ENCODE data around the gene PAQR9. TPM values are rescaled to one million over a fixed set of nuclear protein-coding genes. Genes with fewer than 3 reads are reported as not detected.

The PAQR9 gene, protein sequence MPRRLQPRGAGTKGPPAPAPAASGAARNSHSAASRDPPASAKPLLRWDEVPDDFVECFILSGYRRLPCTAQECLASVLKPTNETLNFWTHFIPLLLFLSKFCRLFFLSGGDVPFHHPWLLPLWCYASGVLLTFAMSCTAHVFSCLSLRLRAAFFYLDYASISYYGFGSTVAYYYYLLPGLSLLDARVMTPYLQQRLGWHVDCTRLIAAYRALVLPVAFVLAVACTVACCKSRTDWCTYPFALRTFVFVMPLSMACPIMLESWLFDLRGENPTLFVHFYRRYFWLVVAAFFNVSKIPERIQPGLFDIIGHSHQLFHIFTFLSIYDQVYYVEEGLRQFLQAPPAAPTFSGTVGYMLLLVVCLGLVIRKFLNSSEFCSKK
- not detected for total RNA-seq
- not detected for total RNA-seq (2013)
- total RNA-seq: 0 to 0.28 (median 0) reads per million in 29 experiments

DNA sequence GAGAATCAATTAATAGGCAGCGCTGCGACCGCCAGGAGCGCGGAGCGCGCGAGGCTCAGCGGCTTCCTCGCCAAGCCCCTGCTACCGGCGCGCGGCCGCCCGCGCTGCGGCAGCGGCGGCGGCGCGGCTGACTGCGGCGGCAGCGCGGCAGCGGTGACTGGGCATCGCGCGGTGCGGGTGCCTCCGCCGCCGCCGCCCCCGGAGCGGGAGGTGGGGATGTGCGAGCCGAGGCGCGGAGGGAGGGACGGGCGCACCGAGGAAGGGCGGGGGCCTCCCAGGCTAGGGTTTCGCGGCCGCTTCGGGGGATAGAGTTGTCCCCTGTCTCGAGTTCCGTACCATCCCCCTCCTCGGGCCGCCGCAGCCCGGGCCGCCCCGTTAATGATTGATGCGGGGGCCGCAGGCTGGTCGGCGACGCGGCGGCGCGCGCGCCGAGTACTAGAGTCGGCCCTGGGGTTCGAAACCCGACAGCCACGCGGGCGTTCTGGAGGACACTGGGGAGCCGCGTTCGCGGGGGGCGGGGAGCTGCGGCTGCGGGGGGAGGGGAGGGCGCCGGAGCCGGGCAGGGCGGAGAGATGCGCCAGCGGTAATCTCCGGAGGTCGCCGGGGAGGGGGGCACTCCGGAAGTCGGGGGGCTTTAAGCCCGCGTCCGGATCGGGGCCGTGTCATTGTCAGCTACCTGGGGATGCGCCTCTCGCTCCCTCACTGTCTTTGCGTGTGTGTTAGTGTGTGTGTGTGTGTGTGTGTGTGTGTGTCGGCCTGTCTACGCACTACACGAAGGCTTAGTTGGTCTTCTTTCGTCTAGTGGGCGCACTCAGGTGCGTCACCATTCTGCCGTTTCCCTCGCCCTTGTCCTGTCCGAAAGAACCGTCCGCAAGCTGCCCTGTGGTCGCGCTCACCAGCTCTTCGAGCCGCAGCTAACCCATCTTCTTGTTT lies at the start of gene PAQR9:
TSS of gene PAQR9 (minus strand) at position 159 of the 933 bp plus-strand sequence. CDS start 338 bp downstream, outside the sequence.
- Histone ChIP-seq H3K4me3 (ENCODE audit: control insufficient read depth in 1 of 2, extremely low read depth in 1 of 2, low read length in 1 of 2) (peak within 1 kb of the TSS in 1 of 2 donors; percentile 58), H3K27me3 (replicated peaks in 1 of 2; ENCODE audit: control insufficient read depth in 2 of 2, extremely low read depth in 1 of 2, insufficient read depth in 2 of 2, low read length in 1 of 2) (peaks cover 16 to 31% of the 10 kb centered on the region in 2 experiments), H3K9me3 (no peaks in the 10 kb centered on the region), H3K4me1 (ENCODE audit: control insufficient read depth in 1 of 2, extremely low read depth in 1 of 2, insufficient read depth in 2 of 2, low read length in 2 of 2) (peaks cover 0 to 8% of the 10 kb centered on the region in 2 experiments), H3K36me3 (ENCODE audit: control insufficient read depth in 2 of 2, extremely low read depth in 1 of 2, insufficient read depth in 1 of 2, low read length in 1 of 2) (no peaks in the 10 kb centered on the region), H3K27ac (ENCODE audit: low read length) (no peak within 1 kb of the TSS)
- ATAC-seq (replicated peaks in 1 of 4) (peak in 3 of 4 experiments; percentile 23 to 53 (median 44)), DNase-seq (peak in 1 of 35 experiments; percentile 8)
- Mint-ChIP-seq H3K4me3 (peak within 1 kb of the TSS; percentile 72 to 81 (median 75)), H3K4me1 (peaks cover 11 to 16% (median 14%) of the 10 kb centered on the region in 3 donors), H3K9me3 (no peaks in the 10 kb centered on the region), H3K36me3 (no peaks in the 10 kb centered on the region), H3K27ac (no peak within 1 kb of the TSS), H3K27me3 (peaks cover 43 to 57% of the 10 kb centered on the region in 2 donors)
- POLR2A ChIA-PET: no interaction called here
- WGBS (ENCODE audit: insufficient coverage): 1% methylated on average over 85 of the region's 117 CpGs
- CTCF ChIA-PET: no interaction called here

DNA sequence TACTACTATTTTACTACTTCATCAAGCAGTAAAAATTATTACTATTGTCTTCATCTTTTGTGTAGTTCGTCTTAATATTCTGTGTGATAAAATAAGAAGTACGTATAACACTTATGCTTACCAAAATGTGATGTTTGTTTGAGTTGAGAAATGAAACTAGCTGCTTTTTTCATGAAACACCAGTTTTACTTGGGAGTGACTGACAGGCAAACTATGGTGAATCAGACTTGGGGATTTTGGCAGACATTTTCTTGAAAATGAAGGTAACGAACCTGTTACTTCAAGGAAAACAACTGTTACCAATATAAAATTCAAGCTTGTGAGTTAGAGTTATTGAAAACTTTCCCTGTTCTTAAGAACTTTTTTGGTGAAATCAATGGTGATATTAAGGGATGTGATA lies 48.2 kb upstream of the PAQR9 start:
- WGBS (ENCODE audit: insufficient coverage): 80% methylated on average over 1 of the region's 3 CpGs
- ATAC-seq (replicated peaks in 1 of 4) (no peak), DNase-seq (no peak)
- Mint-ChIP-seq H3K36me3 (peaks cover 22% of the 10 kb centered on the region), H3K27me3 (no peaks in the 10 kb centered on the region), H3K27ac (no peak overlapping the region), H3K4me1 (peaks cover 57 to 58% (median 58%) of the 10 kb centered on the region in 3 donors), H3K9me3 (no peaks in the 10 kb centered on the region), H3K4me3 (no peak overlapping the region)
- Histone ChIP-seq H3K9me3 (no peaks in the 10 kb centered on the region), H3K4me1 (ENCODE audit: control insufficient read depth in 1 of 2, extremely low read depth in 1 of 2, insufficient read depth in 2 of 2, low read length in 2 of 2) (peaks cover 0 to 5% of the 10 kb centered on the region in 2 experiments), H3K36me3 (ENCODE audit: control insufficient read depth in 2 of 2, extremely low read depth in 1 of 2, insufficient read depth in 1 of 2, low read length in 1 of 2) (peaks cover 0 to 12% of the 10 kb centered on the region in 2 donors), H3K27ac (ENCODE audit: low read length) (no peak overlapping the region), H3K27me3 (replicated peaks in 1 of 2; ENCODE audit: control insufficient read depth in 2 of 2, extremely low read depth in 1 of 2, insufficient read depth in 2 of 2, low read length in 1 of 2) (no peaks in the 10 kb centered on the region), H3K4me3 (ENCODE audit: control insufficient read depth in 1 of 2, extremely low read depth in 1 of 2, low read length in 1 of 2) (no peak overlapping the region)
- ChIA-PET CTCF (interaction anchor here (0.9 to 5.7 kb wide), 2 partner anchors 9 to 420 kb away, joined by 6 to 26 read pairs; partner anchors contain the start of gene U2SURP (in 1 of the 2)), POLR2A (interaction anchor here (0.6 to 4.0 kb wide), 3 partner anchors 10 to 118 kb away, joined by 3 to 19 read pairs (median 5); partner anchors contain the start of gene U2SURP (in 1 of the 2))

DNA sequence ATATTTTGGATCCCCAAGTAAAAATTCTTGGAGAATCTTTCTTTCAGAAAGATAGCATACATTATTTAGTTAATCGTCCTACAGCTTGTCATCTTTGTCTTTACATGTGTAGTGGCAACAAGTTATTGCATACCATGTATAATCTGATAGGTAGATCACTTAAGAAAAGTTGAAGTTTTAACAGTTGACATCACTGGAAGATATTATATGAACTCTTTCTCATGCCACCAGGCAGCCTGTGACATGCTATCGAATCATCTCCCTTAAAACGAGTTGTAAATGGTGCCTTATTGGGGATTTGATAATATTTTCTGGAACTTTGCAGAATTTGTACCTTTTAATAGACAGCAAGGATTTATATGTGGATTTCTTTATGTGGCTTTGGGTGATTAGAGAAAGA lies 46.5 kb upstream of the PAQR9 start:
- no peaks in the 10 kb centered on the region for H3K9me3 ChIP-seq
- DNase-seq (no peak), ATAC-seq (replicated peaks in 1 of 4) (no peak)
- peaks cover 0 to 6% of the 10 kb centered on the region in 2 donors for H3K36me3 ChIP-seq (ENCODE audit: control insufficient read depth in 2 of 2, extremely low read depth in 1 of 2, insufficient read depth in 1 of 2, low read length in 1 of 2)
- no peaks in the 10 kb centered on the region for H3K27me3 ChIP-seq (replicated peaks in 1 of 2; ENCODE audit: control insufficient read depth in 2 of 2, extremely low read depth in 1 of 2, insufficient read depth in 2 of 2, low read length in 1 of 2)
- no peak overlapping the region for H3K4me3 Mint-ChIP-seq
- H3K4me1 ChIP-seq (ENCODE audit: control insufficient read depth in 1 of 2, extremely low read depth in 1 of 2, insufficient read depth in 2 of 2, low read length in 2 of 2): peaks cover 8 to 9% of the 10 kb centered on the region in 2 experiments
- H3K27ac ChIP-seq (ENCODE audit: low read length): no peak overlapping the region
- H3K27ac Mint-ChIP-seq: no peak overlapping the region
- H3K9me3 Mint-ChIP-seq: no peaks in the 10 kb centered on the region
- H3K4me3 ChIP-seq (ENCODE audit: control insufficient read depth in 1 of 2, extremely low read depth in 1 of 2, low read length in 1 of 2): no peak overlapping the region
- WGBS (ENCODE audit: insufficient coverage): 100% methylated on average over 1 of the region's 3 CpGs
- ChIA-PET CTCF (interaction anchor here in 1 of 2 donors (1.1 kb wide), 1 partner anchor 8 kb away, joined by 4 read pairs; the partner anchor contains the start of gene U2SURP), POLR2A (interaction anchor here (0.5 to 1.0 kb wide), 3 partner anchors 9 to 634 kb away, joined by 3 to 5 read pairs (median 3); partner anchors contain the start of gene U2SURP (in 2 of the 2))
- H3K4me1 Mint-ChIP-seq: peaks cover 73 to 75% (median 73%) of the 10 kb centered on the region in 3 donors
- peaks cover 17% of the 10 kb centered on the region for H3K36me3 Mint-ChIP-seq
- H3K27me3 Mint-ChIP-seq: no peaks in the 10 kb centered on the region

DNA sequence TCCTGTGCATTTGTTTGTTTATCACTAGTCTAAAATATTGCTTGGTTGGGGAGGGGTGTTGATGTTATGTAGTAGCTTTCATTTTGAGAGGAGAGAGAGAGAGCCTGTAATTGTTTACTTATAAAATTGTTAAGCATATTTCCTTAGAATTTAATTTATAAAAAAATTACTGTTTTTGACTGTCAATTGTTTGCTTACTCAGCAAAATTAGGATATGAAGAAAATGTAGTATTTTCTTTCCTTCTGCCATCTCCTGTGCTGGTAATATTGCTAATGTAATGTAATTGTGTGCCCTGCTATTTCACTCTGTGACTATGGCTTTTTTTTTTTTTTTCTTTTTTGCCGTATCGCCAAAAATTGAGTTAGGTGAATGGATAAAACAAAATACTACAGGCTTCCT lies 41.3 kb upstream of the PAQR9 start:
- peaks cover 31 to 32% of the 10 kb centered on the region in 2 experiments for H3K4me1 ChIP-seq (ENCODE audit: control insufficient read depth in 1 of 2, extremely low read depth in 1 of 2, insufficient read depth in 2 of 2, low read length in 2 of 2)
- POLR2A ChIA-PET: interaction anchor here in 1 of 2 donors (0.6 kb wide), 1 partner anchor 286 kb away, joined by 4 read pairs; no protein-coding TSS in a partner anchor
- H3K27ac Mint-ChIP-seq: no peak overlapping the region

DNA sequence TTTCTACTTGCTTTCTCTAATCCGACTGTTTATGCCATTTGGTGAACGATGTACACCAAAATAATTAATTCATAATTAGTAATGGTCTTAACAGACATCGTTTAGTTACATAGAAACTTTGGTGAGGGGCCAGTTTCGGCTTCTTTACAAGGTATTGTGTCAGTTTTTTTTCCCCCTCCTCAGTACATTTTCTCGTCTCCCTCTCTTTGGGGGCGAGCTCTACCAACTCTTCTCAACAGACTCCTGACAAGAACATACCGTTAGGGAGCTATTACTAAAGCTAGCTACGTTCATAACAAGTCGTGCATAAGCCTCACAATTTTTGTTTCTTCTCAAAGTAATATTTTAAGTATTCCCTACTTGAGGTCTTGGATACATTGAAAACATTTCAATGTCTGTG lies 39.3 kb upstream of the PAQR9 start:
- Histone ChIP-seq H3K36me3 (ENCODE audit: control insufficient read depth in 2 of 2, extremely low read depth in 1 of 2, insufficient read depth in 1 of 2, low read length in 1 of 2) (no peaks in the 10 kb centered on the region), H3K9me3 (no peaks in the 10 kb centered on the region), H3K27ac (ENCODE audit: low read length) (no peak overlapping the region), H3K27me3 (replicated peaks in 1 of 2; ENCODE audit: control insufficient read depth in 2 of 2, extremely low read depth in 1 of 2, insufficient read depth in 2 of 2, low read length in 1 of 2) (peaks cover 0 to 3% of the 10 kb centered on the region in 2 experiments), H3K4me1 (ENCODE audit: control insufficient read depth in 1 of 2, extremely low read depth in 1 of 2, insufficient read depth in 2 of 2, low read length in 2 of 2) (peaks cover 27 to 32% of the 10 kb centered on the region in 2 experiments), H3K4me3 (ENCODE audit: control insufficient read depth in 1 of 2, extremely low read depth in 1 of 2, low read length in 1 of 2) (peak overlapping the region; percentile 95 to 100)
- Mint-ChIP-seq H3K4me3 (peak overlapping the region; percentile 94 to 99 (median 97)), H3K4me1 (peaks cover 58 to 62% (median 59%) of the 10 kb centered on the region in 3 donors), H3K27me3 (peaks cover 2 to 3% of the 10 kb centered on the region in 2 donors), H3K9me3 (no peaks in the 10 kb centered on the region), H3K36me3 (no peaks in the 10 kb centered on the region), H3K27ac (peak overlapping the region; percentile 98 to 100)
- no peak for ATAC-seq (replicated peaks in 1 of 4)
- WGBS (ENCODE audit: insufficient coverage): 8% methylated on average over 2 of the region's 9 CpGs
- POLR2A ChIA-PET: interaction anchor here (0.5 to 2.5 kb wide), 7 partner anchors 11 to 632 kb away, joined by 3 to 19 read pairs (median 10); no protein-coding TSS in a partner anchor
- DNase-seq: no peak
- CTCF ChIA-PET: interaction anchor here in 1 of 2 donors (0.6 to 3.0 kb wide), 3 partner anchors 11 to 855 kb away, joined by 3 to 26 read pairs (median 4); no protein-coding TSS in a partner anchor

More for the DNA sequence above, 41.3 kb upstream of the PAQR9 start:
- Mint-ChIP-seq H3K27me3 (no peaks in the 10 kb centered on the region), H3K4me1 (peaks cover 76 to 81% (median 80%) of the 10 kb centered on the region in 3 donors), H3K9me3 (no peaks in the 10 kb centered on the region), H3K4me3 (peak overlapping the region; percentile 1 to 40 (median 29)), H3K36me3 (no peaks in the 10 kb centered on the region)
- Histone ChIP-seq H3K4me3 (ENCODE audit: control insufficient read depth in 1 of 2, extremely low read depth in 1 of 2, low read length in 1 of 2) (no peak overlapping the region), H3K27ac (ENCODE audit: low read length) (no peak overlapping the region), H3K36me3 (ENCODE audit: control insufficient read depth in 2 of 2, extremely low read depth in 1 of 2, insufficient read depth in 1 of 2, low read length in 1 of 2) (no peaks in the 10 kb centered on the region), H3K9me3 (no peaks in the 10 kb centered on the region), H3K27me3 (replicated peaks in 1 of 2; ENCODE audit: control insufficient read depth in 2 of 2, extremely low read depth in 1 of 2, insufficient read depth in 2 of 2, low read length in 1 of 2) (no peaks in the 10 kb centered on the region)
- no peak for DNase-seq
- ATAC-seq (replicated peaks in 1 of 4): no peak
- WGBS (ENCODE audit: insufficient coverage): no CpG with 5 or more reads among the region's 2 CpGs
- CTCF ChIA-PET: interaction anchor here in 1 of 2 donors (0.7 to 1.6 kb wide), 2 partner anchors 10 to 94 kb away, joined by 3 read pairs; no protein-coding TSS in a partner anchor

Measured in T-cell (primary cell).